ENCODE measurements around the gene ACP5. TPM values are rescaled to one million over a fixed set of nuclear protein-coding genes. Genes with fewer than 3 reads are reported as not detected.
A peak's percentile ranks its signal among the peaks of the same experiment; 100 is the strongest.

ACP5 gene
- total and polyA plus RNA-seq, 4 experiments from 2014 or later: 16.9 to 30.3 (median 25.3) TPM

- CTCF ChIA-PET (ENCODE audit: partially characterized antibody): no interaction called here
Measured at GRCh38 chr19:11550265-11550664, 27.2 kb downstream of the ACP5 start.

GRCh38 chr19:11549386-11549953 is 28.0 kb downstream of the ACP5 start:
- DNase-seq: no peak
- peaks cover 8 to 16% of the 10 kb centered on the region in 2 donors for H3K36me3 Mint-ChIP-seq
- Histone ChIP-seq H3K27ac (ENCODE audit: low read depth, low read length) (no peak overlapping the region), H3K36me3 (ENCODE audit: insufficient read depth, low read length) (peaks cover 11% of the 10 kb centered on the region), H3K4me1 (ENCODE audit: insufficient read depth, low read length) (no peaks in the 10 kb centered on the region), H3K27me3 (ENCODE audit: insufficient read depth, low read length) (no peaks in the 10 kb centered on the region), H3K4me3 (ENCODE audit: low read length in 2 of 2) (no peak overlapping the region), H3K9me3 (ENCODE audit: control insufficient read depth in 1 of 2, low read length in 2 of 2) (no peaks in the 10 kb centered on the region)
- ChIA-PET CTCF (ENCODE audit: partially characterized antibody) (no interaction called here), POLR2A (ENCODE audit: partially characterized antibody) (no interaction called here)
- no peaks in the 10 kb centered on the region for H3K9me3 Mint-ChIP-seq
- no peak overlapping the region for H3K4me3 Mint-ChIP-seq
- intact Hi-C loops (cut with micrococcal nuclease): no loop called here
- no peaks in the 10 kb centered on the region for H3K27me3 Mint-ChIP-seq
- peaks cover 2 to 8% (median 4%) of the 10 kb centered on the region in 4 donors for H3K4me1 Mint-ChIP-seq
- no peak overlapping the region for H3K27ac Mint-ChIP-seq

More at GRCh38 chr19:11550265-11550664, 27.2 kb downstream of the ACP5 start:
- no peak overlapping the region for H3K4me3 Mint-ChIP-seq
- H3K4me1 Mint-ChIP-seq: peaks cover 3 to 9% (median 5%) of the 10 kb centered on the region in 4 donors
- H3K9me3 Mint-ChIP-seq: no peaks in the 10 kb centered on the region
- POLR2A ChIA-PET (ENCODE audit: partially characterized antibody): no interaction called here
- peaks cover 9 to 17% of the 10 kb centered on the region in 2 donors for H3K36me3 Mint-ChIP-seq
- intact Hi-C loops (cut with micrococcal nuclease): no loop called here
- no peak for DNase-seq
- Histone ChIP-seq H3K27me3 (ENCODE audit: insufficient read depth, low read length) (no peaks in the 10 kb centered on the region), H3K27ac (ENCODE audit: low read depth, low read length) (no peak overlapping the region), H3K4me1 (ENCODE audit: insufficient read depth, low read length) (no peaks in the 10 kb centered on the region), H3K9me3 (ENCODE audit: control insufficient read depth in 1 of 2, low read length in 2 of 2) (no peaks in the 10 kb centered on the region), H3K4me3 (ENCODE audit: low read length in 2 of 2) (no peak overlapping the region), H3K36me3 (ENCODE audit: insufficient read depth, low read length) (peaks cover 11% of the 10 kb centered on the region)
- H3K27me3 Mint-ChIP-seq: no peaks in the 10 kb centered on the region
- H3K27ac Mint-ChIP-seq: peak overlapping the region in 2 of 7 donors; percentile 54 to 75

- POLR2A ChIA-PET (ENCODE audit: partially characterized antibody): no interaction called here
- Mint-ChIP-seq H3K9me3 (no peaks in the 10 kb centered on the region), H3K4me1 (peaks cover 0 to 2% (median 0%) of the 10 kb centered on the region in 4 donors)
Measured at GRCh38 chr19:11547929-11548700, 29.3 kb downstream of the ACP5 start.

GRCh38 chr19:11541238-11541637 is 36.2 kb downstream of the ACP5 start:
- Histone ChIP-seq H3K9me3 (ENCODE audit: control insufficient read depth in 1 of 2, low read length in 2 of 2) (no peaks in the 10 kb centered on the region), H3K36me3 (ENCODE audit: insufficient read depth, low read length) (no peaks in the 10 kb centered on the region), H3K27ac (ENCODE audit: low read depth, low read length) (no peak overlapping the region), H3K27me3 (ENCODE audit: insufficient read depth, low read length) (peaks cover 7% of the 10 kb centered on the region), H3K4me1 (ENCODE audit: insufficient read depth, low read length) (peaks cover 5% of the 10 kb centered on the region), H3K4me3 (ENCODE audit: low read length in 2 of 2) (no peak overlapping the region)
- ChIA-PET POLR2A (ENCODE audit: partially characterized antibody) (no interaction called here), CTCF (ENCODE audit: partially characterized antibody) (no interaction called here)
- Mint-ChIP-seq H3K27me3 (peaks cover 9 to 14% of the 10 kb centered on the region in 2 donors), H3K4me3 (no peak overlapping the region), H3K27ac (no peak overlapping the region), H3K4me1 (peaks cover 0 to 4% (median 3%) of the 10 kb centered on the region in 4 donors), H3K36me3 (no peaks in the 10 kb centered on the region), H3K9me3 (no peaks in the 10 kb centered on the region)
- DNase-seq: no peak
- intact Hi-C loops (cut with micrococcal nuclease): no loop called here

More at GRCh38 chr19:11547929-11548700, 29.3 kb downstream of the ACP5 start:
- no peaks in the 10 kb centered on the region for H3K9me3 ChIP-seq (ENCODE audit: control insufficient read depth in 1 of 2, low read length in 2 of 2)
- intact Hi-C loops (cut with micrococcal nuclease): no loop called here
- no peak overlapping the region for H3K27ac ChIP-seq (ENCODE audit: low read depth, low read length)
- no peaks in the 10 kb centered on the region for H3K27me3 ChIP-seq (ENCODE audit: insufficient read depth, low read length)
- CTCF ChIA-PET (ENCODE audit: partially characterized antibody): interaction anchor here (1.0 to 1.5 kb wide), 3 partner anchors 10 to 13 kb away, joined by 3 read pairs; no protein-coding TSS in a partner anchor
- no peak overlapping the region for H3K27ac Mint-ChIP-seq
- H3K4me3 Mint-ChIP-seq: no peak overlapping the region
- H3K27me3 Mint-ChIP-seq: peaks cover 2 to 5% of the 10 kb centered on the region in 2 donors
- peaks cover 4% of the 10 kb centered on the region for H3K36me3 ChIP-seq (ENCODE audit: insufficient read depth, low read length)
- H3K4me1 ChIP-seq (ENCODE audit: insufficient read depth, low read length): no peaks in the 10 kb centered on the region
- H3K4me3 ChIP-seq (ENCODE audit: low read length in 2 of 2): no peak overlapping the region
- DNase-seq: no peak
- H3K36me3 Mint-ChIP-seq: peaks cover 0 to 6% of the 10 kb centered on the region in 2 donors

GRCh38 chr19:11540645-11541044 is 36.8 kb downstream of the ACP5 start:
- no peak for DNase-seq
- Mint-ChIP-seq H3K27ac (no peak overlapping the region), H3K27me3 (peaks cover 9 to 15% of the 10 kb centered on the region in 2 donors), H3K36me3 (no peaks in the 10 kb centered on the region), H3K9me3 (peaks cover 0 to under 1% (median 0%) of the 10 kb centered on the region in 8 donors), H3K4me3 (no peak overlapping the region), H3K4me1 (peaks cover 3 to 7% (median 3%) of the 10 kb centered on the region in 4 donors)
- peaks cover 7% of the 10 kb centered on the region for H3K27me3 ChIP-seq (ENCODE audit: insufficient read depth, low read length)
- CTCF ChIA-PET (ENCODE audit: partially characterized antibody): no interaction called here
- H3K27ac ChIP-seq (ENCODE audit: low read depth, low read length): no peak overlapping the region
- POLR2A ChIA-PET (ENCODE audit: partially characterized antibody): no interaction called here
- H3K4me3 ChIP-seq (ENCODE audit: low read length in 2 of 2): no peak overlapping the region
- intact Hi-C loops (cut with micrococcal nuclease): no loop called here
- no peaks in the 10 kb centered on the region for H3K36me3 ChIP-seq (ENCODE audit: insufficient read depth, low read length)
- H3K4me1 ChIP-seq (ENCODE audit: insufficient read depth, low read length): peaks cover 11% of the 10 kb centered on the region
- H3K9me3 ChIP-seq (ENCODE audit: control insufficient read depth in 1 of 2, low read length in 2 of 2): no peaks in the 10 kb centered on the region

GRCh38 chr19:11539495-11540365 is 37.7 kb downstream of the ACP5 start:
- Mint-ChIP-seq H3K9me3 (peaks cover 0 to 2% (median 0%) of the 10 kb centered on the region in 8 donors), H3K27me3 (peaks cover 9 to 18% of the 10 kb centered on the region in 2 donors), H3K36me3 (no peaks in the 10 kb centered on the region), H3K4me1 (peaks cover 7 to 13% (median 8%) of the 10 kb centered on the region in 4 donors), H3K4me3 (no peak overlapping the region), H3K27ac (peak overlapping the region in 1 of 7 donors; percentile 59)
- intact Hi-C loops (cut with micrococcal nuclease): no loop called here
- Histone ChIP-seq H3K4me3 (ENCODE audit: low read length in 2 of 2) (no peak overlapping the region), H3K36me3 (ENCODE audit: insufficient read depth, low read length) (no peaks in the 10 kb centered on the region), H3K4me1 (ENCODE audit: insufficient read depth, low read length) (peaks cover 15% of the 10 kb centered on the region), H3K27ac (ENCODE audit: low read depth, low read length) (no peak overlapping the region), H3K27me3 (ENCODE audit: insufficient read depth, low read length) (peaks cover 7% of the 10 kb centered on the region), H3K9me3 (ENCODE audit: control insufficient read depth in 1 of 2, low read length in 2 of 2) (no peaks in the 10 kb centered on the region)
- ChIA-PET POLR2A (ENCODE audit: partially characterized antibody) (no interaction called here), CTCF (ENCODE audit: partially characterized antibody) (interaction anchor here (1.0 kb wide), 1 partner anchor 21 kb away, joined by 3 read pairs; no protein-coding TSS in a partner anchor)
- no peak for DNase-seq

Data from CD4-positive, alpha-beta memory T cell (primary cell).